HUDEP-2 (cell line): Measurements from ENCODE around the gene SPEM2.
A peak's percentile ranks its signal among the peaks of the same experiment; 100 is the strongest.

Experiments used
- DNase-seq, 76 experiments: peaks; one replicate each; lab custom pipeline; 2025; ENCODE audit not compliant: unreplicated experiment in 76 of 76; lab: John Stamatoyannopoulos, UW

SPEM2 gene

DNA sequence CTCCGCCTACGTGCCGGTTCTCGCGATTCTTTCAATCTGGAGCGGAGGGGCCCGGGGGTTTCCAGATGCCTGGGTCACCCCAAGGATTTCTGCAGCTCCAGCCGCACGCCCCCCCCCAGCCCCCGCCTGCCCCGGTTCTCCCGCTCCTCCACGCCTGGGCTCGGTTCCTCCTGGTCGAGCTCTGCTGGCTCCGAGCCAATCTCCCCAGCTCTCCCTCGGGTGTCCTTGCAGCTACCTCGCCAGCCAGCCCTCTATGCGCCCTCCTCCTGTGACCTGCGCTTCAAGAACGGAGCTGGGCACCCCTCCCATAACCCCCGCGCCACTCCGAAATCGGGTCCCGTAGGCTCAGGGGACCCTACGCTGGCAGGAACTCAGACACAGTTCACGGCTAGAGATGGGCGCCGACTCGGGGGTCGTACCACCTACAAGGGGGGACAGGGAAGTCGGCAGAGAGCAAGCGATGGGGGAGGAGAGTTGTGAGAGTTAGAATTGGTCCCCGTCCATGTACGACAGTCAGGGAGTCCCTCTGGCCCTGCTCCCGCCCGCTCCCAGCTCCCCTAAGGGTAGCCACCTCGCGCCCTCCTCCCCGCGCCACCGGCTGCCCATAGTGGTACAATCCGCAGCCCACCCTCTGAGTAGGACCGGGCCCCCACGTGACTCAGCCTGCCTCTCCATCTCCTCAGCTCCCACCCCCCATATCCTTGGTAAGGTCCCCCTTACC lies 14.9 kb downstream of the SPEM2 start:
- peak in 26 of 76 experiments; percentile 5 to 46 (median 24) for DNase-seq

DNA sequence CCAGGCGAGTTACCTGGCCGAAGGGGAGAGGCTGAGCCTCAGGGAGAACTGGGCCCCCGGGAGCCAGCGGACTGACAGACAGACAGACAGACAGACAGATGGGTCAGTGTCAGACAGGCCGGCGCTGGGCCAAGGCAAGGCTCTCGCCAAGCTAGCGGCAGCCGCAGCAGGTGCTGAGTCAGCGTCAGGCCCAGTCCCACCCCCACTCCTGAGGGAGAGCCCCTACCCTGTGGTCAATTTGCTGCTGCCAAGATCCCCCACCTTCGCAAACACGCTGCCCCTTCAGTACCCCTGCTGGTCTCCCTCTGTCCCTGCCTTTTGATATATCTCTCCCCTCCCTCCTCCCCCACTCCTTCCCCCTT lies 15.4 kb downstream of the SPEM2 start:
- peak in 49 of 76 experiments; percentile 6 to 80 (median 41) for DNase-seq

DNA sequence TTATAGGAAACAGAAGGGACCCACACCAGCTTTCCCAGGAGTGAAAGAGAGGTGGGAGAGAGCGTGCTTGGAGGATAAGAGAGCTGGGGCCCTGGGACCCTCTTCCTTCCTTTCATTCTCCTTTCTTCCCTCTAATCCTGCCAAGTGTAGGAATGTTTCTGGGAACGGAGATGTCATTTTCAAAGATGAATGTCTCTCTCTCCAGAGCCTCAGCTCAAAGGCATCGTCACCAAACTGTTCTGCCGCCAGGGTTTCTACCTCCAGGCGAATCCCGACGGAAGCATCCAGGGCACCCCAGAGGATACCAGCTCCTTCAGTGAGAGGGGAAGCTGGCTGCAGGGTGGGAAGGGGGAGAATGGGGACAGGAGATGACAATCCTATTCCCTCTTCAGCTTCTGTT lies 15.8 kb downstream of the SPEM2 start:
- DNase-seq, result no peak

DNA sequence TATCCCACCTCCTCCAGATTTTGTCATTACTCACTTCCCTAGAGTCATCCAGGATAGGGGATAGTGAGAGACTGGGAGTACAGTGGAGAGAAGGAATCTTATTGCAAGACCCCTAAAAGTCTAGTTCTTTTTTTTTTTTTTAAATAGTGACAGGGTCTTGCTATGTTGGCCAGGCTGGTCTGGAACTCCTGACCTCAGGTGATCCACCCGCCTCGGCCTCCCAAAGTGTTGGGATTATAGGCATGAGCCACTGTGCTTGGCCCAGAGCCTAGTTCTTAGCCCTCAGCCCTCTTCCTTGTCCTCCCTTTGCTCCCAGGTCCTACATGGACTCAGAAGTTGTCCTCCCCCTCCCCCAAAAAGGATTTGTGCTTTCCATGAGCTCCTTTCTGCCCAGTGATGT lies 16.7 kb downstream of the SPEM2 start:
- no peak for DNase-seq

DNA sequence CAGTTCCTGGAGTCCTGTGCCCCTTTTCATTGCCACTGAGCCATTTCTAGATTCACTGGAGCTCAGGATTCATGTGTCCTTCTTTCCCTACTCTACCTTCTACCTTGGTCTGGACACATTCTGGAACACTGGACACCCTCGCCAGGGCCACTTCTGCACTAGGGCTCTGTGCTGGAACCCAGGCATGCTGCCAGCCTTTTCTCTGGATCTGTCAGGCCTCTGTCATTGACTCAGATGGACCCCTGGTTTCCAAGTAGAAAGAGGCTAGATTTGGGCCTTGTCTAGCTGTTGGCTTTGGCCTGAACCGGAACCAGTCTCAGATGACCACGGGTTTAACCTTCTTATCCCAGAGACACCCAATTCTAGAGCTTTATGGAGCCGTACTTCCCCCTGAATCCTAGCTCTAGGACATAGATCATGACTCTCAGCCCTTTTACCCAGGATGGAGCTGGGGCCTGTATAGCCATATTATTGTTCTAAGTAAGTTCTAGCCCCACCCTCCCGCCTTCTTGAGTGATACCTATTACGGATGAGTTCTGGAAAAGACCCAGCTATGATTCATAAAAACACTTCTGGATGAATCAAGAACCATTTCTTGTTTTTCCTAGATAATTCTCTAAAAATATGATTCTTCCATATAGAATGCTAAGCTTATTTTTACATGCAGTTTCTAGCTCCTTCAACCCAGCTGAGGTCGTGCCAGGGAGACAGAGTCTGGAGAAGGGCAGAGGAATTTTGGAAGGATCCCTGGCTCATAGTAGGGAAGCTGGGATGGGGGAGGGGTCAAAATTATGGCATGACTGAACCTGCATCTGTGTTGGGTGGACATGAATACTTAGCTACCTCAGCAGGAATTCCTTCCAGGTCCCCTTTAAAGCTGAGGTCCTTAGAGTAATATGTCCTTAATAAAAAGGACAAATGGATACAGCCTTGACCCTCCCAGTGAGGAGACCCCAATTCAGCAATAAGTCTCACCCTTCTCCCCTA lies 18.4 kb downstream of the SPEM2 start:
- no peak for DNase-seq

DNA sequence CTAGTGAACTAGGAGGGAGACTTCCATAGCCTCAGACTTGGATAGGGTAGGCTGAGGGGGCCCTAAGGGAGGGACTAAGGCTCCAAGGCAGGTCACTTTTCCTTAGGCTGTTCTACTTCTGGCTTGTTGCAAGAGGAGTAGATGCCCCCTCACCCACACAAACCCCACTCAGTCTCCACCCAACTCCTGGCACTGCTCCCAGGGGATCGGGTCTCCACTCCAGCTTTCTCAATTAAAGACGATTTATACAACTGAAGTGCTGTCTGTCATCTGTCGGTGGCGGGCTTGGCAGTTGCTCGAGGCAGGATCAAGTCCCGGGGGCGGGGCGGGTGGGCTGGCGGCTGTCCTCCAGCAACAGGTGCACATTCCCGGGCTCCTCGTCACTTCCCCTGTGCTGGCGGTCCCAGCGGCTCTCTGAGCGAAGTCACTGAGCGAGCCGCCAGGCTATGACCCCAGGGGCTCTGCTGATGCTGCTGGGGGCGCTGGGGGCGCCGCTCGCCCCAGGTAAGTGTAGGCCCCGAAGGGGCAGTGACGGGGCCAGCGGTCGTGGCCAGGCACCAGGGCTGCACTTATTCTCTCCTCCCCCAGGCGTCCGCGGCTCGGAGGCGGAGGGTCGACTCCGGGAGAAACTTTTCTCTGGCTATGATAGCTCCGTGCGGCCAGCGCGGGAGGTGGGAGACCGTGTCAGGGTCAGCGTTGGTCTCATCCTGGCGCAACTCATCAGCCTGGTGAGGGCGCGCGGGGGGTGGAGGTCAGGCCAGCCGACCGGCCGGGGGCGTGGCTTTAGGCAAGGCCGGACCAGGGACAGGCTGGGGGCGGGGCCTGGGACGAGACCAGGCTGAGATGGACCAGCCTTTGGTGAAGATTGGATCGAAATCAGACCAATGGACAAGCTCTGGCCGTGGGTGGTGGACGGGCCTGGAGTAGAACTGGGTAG lies 19.5 kb downstream of the SPEM2 start, which contains the start of gene CHRNB1:
Gene CHRNB1, plus strand, starts transcription at position 380 of the 937 bp plus-strand sequence. Its CDS starts 67 bp downstream, at position 447.
- DNase-seq, result peak in 36 of 76 experiments; percentile 13 to 59 (median 33)

DNA sequence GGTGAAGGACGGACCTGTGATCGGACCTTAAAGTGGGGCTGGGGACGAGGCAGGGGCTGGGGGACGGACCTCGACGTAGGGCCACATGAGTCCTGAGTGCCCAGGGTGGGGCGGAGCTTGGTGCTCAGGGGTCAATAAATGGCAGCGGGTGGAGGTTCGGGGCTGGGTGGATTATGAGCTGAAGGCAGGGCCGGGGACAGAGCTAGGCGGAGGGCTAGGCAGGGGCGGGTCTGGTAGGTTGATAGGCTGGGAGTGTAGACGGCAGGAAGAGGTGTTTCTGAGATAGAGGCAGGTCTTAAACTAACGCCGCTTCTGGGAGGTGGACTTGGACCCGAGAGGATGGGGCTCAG lies 20.2 kb downstream of the SPEM2 start:
- peak in 39 of 76 experiments; percentile 9 to 59 (median 32) for DNase-seq

DNA sequence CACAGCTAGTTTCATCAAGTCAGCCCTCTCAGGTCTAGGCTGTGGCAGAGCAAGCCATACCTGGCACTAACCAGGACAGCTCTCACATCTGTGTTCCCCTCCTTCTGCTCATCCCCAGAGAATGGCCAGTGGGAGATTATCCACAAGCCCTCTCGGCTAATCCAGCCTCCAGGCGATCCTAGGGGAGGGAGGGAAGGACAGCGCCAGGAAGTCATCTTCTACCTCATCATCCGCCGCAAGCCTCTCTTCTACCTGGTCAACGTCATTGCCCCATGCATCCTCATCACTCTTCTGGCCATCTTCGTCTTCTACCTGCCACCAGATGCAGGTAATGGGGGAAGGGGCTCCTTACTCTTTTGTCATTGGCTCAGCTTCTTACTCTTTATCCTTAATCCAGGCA lies 23.0 kb downstream of the SPEM2 start:
- DNase-seq, result no peak

DNA sequence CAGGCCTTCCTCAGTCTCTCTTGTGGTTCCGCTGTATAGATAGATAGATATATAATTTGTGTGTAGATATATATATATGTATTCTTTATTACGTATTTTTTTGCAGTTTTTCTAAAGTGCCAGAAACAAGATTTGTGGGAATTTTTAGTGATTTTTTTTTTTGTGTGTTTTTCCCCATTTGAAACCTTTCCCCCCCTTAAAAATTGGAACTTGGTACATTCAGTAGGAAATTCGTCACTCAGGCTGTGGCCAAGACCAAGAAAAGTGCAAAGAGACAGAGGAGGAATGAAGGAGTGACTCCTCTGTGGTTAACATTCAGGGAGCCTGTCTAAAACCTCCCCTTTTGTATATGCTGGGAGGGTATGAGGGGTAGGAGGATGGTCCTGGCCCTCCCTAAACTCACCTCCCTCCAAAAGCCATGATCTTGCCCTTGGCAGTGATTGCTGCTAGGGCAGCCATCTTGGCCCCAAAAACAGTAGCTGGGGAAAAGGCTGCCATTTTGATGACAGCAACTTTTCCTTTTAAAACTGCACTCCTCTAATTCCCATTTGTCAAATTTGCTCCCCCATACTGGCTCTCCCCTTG lies 34.6 kb downstream of the SPEM2 start:
- no peak for DNase-seq

DNA sequence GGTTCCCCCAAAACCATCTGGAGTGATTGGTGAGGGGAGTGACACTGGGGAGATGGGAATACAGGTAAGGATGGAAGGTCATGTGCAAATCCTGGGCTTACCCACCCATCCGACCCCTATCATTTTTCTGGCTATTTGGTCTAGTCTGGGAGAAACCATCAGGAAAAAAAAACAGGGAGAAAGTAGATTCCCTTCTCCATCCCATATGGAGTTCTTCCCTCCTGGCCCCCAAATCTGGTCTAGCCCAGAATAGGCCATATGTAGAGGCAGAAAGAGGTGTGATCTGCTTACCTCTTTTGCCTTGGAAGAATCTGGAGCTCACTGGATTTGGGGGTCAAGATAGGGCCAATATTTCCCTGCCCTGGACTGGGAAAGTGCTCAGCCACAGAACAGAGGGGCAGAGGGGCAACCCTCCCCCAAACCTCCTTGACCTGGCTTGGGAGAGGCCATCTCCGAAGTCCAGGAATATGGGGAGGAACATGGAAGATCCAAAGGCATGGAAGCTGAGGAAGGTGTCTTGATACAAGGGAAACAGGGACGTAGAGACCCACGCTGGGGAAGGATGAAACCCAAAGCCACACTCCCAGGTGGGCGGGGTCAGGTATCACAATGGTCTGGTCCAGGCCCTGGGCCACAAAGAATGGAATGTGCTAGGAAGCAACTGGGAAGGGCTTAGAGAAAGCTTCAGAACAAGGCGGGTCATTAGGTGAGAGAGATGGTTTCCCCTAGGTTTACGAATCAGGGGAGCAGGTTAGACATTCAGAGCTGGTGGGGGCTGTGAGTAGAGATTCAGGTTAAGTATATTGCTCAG lies 35.6 kb downstream of the SPEM2 start:
- DNase-seq, result no peak

DNA sequence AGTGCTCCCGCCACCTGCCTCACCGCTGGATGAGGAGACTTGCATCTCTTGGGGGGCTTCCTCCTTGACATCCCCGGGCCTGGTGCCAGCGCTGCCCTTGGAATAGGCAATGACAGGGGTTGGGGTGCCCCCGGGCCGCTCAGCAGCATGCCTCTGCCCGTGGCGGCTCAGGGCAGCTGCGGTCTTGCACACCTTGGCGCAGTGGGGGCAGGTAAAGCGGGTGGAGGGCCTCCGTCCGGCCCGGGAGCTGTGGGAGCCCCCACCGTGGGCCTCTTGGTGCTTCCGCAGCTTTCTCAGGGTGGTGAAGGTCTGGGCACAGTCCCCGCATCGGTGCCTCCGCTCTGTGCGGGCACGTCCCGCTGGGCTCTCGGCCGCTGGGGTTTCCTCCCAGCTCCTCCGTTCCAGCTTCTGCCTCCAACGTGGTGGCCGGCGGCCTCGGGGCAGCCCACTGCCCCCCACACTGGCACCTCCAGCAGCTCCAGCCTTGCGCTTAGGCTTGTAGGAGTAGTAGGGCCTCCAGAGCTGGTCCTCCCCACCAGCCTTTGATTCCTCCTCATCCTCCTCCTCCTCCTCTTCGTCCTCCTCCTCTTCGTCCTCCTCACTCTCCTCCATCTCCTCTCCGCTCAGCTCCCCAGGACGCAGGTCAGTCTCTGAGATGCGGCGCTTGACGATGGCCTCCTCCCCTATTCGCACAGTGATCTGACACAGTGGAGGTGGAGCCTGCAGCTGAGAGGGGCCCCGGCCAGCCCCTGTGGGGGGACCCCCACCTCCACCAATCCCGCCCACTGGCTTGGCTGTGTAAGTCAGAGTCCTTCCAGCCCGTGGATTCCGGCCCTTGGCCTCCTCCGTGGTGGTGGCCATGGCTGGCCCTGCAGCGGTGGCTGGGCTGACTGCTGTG lies 37.3 kb downstream of the SPEM2 start:
- DNase-seq, result no peak

DNA sequence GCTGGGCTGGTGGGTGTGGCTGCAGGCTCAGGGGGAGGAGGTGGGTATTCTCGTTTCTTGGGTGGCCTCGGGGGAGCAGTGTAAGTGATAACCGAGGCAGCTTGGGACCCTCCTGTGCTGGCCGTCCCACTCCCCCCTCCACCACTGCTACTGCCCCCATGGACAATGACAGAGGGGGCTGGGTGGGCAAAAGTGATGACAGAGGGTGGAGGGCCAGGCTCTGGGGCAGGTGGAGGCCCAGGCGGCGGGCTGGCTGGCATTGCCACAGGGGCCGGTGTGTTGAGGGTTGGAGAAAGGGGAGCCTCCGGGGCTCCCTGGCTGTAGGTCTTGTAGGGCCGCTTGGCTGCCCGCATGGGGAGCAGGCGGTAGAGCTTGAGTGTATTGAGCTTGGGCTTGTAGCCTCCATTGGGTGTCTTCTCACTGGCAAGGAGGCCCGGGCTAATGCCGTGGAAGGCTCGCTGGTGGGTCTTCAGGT lies 38.0 kb downstream of the SPEM2 start:
- DNase-seq, result no peak

DNA sequence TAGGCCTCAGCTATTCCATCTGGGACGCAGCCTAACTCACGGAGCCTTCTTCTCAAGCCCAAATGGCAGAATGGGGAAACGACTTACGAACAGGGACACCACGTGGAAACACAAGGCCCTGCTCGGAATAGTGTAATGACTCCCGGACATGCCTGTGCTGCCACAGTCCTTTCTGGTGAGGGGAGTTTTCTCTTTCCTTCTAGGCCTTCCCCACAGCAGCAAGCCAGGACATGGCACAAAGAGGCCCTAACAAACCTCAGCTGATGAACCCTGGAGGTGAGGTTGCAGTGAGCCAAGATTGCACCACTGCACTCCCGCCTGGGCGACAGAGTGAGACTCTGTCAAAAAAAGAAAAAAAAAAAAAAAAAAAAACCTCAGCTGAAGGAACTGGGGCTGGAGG lies 38.7 kb downstream of the SPEM2 start:
- DNase-seq, result no peak

DNA sequence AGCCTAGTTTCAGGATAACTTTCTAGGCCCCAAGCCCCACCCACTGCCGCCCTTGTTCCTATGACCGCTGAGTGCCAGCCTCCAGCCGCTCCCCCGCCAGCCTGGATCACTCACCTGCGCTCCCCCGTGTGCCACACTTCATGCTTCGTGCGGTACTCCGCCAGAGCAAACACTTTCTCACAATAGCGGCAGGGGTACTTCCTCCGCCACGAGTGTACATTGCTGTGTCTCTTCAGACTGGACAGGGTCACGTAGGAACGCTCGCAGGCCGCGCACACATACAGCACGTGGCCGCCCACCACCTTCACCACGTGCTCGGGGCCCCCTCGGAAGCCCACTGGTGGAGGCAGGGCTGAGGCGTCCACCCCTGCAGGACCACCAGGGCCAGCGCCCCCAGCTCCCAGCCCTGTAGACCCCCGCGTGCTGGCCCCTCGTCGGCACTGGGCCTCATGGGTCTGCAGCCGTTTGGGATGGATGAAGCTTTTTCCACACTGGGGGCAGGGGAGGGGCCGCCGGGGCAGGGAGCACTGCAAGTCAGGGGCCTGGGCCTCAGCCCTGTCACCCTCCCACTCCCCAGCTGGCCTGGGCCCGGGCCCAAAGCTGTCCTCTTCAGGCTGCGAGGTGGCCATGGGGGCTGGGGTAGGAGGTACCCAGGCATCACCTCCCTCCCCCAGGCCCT lies 40.3 kb downstream of the SPEM2 start:
- no peak for DNase-seq

DNA sequence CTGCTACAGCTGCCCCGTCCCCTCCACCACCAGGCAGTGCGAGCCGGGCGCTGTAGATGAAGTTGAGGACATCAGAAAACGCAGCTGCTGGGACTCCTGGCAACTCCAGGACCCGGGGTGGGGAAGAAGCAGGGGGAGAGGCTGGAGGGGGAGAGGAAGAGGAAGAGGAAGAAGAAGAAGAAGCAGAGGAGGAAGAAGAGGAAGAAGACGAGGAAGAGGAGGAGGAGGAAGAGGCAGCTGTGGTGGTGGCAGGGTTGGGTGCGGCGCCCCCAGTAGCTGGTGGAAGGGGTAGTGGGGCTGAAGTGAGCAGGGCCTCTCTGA lies 40.9 kb downstream of the SPEM2 start:
- no peak for DNase-seq

DNA sequence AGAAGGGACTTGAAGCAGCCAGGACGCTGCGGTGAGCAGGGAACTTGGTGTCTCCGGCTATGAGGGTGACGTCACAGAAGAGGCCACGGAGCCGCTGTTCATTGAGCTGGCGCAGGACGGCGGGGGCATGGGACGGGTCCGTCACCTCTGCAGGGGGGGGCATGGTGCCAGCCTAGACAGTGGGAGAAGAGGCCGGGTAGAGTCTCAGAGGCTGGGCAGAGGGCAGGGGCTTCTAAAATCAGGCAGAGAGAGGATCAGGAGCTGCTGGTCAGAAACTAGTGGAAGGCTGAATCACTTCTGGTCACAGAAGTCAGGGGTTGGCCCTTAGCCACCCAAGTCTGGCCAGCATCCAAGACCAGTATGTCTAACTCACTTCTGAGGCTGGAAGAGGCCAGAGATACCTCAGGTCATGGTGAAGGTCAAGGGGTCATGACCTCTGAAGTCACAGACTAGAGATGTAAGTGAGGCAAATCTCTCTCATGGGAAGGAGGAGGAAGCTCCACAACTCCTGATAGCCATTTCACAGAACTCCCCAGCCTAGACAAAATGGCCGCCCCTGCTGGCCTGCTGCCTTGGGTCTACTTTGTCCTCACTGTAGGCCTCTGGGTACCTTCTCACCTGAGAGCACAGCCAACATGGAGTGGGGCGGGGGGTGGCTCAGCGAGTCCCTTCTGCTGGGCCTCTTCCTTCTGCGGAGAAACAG lies 41.4 kb downstream of the SPEM2 start:
- DNase-seq, result peak in 50 of 76 experiments; percentile 13 to 76 (median 44)

DNA sequence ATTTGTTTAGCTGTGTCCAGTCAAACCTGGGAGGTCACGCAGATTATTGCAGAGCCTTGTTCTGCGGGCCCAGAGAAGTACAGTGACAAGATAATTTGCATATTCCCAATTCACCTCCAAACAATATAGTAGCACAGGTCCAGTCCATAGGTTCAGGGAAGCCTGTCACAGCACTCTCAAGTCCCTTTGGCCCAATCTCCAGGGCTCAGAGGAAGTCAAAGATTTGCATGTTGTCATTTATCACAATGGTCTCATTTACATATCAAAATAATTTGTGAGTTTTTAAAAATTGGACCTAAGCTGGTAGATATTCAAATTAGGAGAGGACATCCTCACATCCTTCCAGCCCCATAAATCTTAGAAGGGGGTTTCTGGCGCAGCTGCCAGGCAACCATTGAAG lies 42.1 kb downstream of the SPEM2 start:
- DNase-seq, result no peak
